Subcutaneous adipose tissue (tissue), 4 donors: ENCODE results near the gene CASK. TPM values are rescaled to one million over a fixed set of nuclear protein-coding genes. Genes with fewer than 3 reads are reported as not detected.

Experiments
- total RNA-seq, 4 donors: library from RNA; depleted of rRNA; stranded (reverse); fragments of >200 nt; gene quantifications; one replicate each; pipeline ENCODE4 v1.1.0, GENCODE V29; 2016
- TF ChIP-seq, protein P1 (sequence below): fragments of 450-650 bp; IDR thresholded peaks from one replicate; pipeline ENCODE4 v1.5.1; 2016; ENCODE audit warnings: low read depth, mild to moderate bottlenecking, control low read depth, antibody characterized with exemption, moderate library complexity

CASK gene
- total RNA-seq, 4 donors from 2014 or later: 27.4 to 48.1 (median 32.5) TPM

DNA sequence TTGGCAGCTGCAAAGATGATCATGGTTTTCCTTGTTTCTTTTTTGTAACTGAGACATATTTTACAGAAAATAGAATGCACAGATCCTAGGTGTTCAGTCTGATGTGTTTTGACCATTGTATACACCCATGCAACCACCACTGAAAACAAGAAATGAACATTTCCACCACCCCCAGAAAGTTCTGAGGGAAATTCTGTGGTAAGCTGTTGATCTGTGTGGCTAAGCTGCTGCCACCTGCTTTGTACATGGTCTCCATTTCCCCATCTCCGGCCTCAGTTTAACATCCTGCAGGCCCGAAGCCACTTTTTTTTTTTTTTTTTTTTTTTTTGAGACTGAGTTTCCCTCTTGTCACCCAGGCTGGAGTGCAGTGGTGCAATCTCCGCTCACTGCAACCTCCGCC is 411.0 kb downstream of the CASK start:
- TF ChIP-seq, protein P1, sequence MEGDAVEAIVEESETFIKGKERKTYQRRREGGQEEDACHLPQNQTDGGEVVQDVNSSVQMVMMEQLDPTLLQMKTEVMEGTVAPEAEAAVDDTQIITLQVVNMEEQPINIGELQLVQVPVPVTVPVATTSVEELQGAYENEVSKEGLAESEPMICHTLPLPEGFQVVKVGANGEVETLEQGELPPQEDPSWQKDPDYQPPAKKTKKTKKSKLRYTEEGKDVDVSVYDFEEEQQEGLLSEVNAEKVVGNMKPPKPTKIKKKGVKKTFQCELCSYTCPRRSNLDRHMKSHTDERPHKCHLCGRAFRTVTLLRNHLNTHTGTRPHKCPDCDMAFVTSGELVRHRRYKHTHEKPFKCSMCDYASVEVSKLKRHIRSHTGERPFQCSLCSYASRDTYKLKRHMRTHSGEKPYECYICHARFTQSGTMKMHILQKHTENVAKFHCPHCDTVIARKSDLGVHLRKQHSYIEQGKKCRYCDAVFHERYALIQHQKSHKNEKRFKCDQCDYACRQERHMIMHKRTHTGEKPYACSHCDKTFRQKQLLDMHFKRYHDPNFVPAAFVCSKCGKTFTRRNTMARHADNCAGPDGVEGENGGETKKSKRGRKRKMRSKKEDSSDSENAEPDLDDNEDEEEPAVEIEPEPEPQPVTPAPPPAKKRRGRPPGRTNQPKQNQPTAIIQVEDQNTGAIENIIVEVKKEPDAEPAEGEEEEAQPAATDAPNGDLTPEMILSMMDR: no peak

DNA sequence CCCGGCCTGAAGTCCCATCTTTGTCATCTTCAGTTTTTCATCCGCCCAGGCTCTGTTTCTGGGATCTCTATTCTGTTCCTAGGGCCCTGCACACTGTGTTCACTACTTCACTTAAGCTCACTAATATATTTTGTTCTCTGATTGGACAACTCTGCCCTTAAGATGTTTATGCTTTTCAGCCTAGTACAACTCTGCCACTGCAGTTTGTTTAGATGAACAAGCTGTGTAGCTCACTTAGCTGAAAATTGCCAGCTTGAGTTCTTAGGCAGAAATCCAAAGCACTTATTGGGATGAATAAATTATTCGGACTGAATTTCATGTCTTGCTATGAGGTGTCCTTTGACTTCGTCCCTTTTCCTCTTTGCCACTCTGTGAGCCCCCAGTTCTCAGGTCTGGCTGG is 415.4 kb downstream of the CASK start:
- TF ChIP-seq, protein P1: no peak

DNA sequence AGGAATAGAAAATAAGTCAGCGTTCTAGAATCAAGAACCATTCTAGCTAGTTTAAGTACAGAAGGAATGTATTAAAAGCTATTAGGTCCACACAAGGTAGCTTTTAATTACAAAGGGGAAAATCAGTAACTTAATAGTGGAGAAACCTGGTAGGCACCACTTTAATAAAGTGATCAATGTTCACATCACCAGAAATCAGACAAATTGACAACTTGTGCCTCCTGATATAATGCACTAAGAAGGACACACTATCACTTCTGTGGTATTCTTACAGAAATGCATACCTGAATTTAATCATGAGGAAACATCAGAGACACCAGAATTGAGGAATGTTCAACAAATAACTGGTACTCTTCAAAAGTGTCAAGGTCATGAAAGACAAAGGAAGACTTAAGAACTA is 421.4 kb downstream of the CASK start:
- TF ChIP-seq, protein P1: no peak

DNA sequence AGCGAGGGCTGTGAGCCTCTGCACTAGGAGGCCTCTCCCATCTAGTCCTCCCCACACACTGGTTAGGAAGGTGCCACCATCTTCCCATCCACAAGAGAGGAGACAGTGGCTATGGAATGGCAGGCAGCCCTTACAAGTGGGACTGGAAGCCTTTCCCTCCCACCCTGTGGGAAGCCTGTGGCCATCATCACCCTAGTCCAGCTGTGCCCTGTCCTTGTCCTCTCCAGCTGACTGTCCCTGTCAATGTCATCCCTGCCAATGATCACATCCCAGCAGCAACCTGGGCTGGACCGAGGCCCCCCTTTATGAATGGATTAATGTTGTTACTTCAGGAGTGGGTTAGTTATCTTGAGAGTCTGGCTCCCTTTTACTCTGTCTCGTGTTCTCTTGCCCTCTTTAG is 423.4 kb downstream of the CASK start:
- TF ChIP-seq, protein P1: no peak

DNA sequence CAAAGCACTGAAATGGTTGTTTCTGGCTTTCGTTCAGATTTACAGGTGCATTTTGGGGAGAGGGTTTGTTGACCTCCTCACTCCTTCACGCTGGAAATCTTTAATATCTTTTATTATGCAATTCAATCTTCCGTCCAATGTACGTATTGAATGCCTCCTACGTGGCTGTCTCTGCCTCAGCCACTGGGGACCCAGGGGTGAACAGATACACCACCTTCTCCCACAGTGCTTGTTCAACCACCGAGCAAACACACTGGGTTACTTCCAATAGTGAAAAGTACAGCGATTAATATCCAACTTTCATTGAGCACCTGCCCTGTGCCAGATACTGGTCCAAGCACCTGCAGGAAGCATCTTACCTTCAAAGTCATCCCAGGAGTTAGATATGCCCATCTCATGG is 424.2 kb downstream of the CASK start:
- TF ChIP-seq, protein P1: no peak

DNA sequence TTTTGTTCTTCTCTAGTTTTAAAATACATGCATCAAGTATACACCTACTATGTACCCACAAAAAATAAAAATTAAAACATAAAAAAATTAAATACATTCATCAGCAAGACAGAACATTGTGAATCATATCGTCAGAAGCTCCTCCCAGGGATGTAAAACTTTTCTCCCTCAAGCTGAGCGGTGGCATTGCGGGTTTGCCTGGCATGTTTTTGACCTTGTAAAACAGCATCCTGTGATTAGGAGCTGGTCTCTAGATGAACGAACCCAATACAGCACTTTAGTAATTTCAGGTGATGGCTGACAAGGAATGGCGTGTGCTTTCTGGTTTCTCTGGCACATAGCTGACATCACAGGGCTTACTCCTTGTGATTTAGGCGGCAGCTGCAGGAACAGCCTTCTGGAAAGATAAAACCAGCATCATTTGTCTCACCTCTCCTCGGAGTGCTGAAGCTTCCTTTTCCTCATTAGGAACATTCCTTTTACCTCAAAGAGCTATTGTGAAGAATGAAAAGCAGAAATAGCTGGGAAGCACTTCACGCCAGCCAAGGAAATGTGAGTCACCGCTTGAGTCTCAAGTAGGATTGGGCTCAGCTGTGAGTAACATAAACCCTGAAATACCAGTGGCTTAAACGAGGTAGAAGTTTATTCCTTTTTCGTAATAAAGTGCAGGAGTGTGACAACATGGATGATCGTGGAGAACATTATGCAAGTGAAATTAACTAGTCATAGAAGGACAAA is 431.9 kb downstream of the CASK start:
- TF ChIP-seq, protein P1: no peak

DNA sequence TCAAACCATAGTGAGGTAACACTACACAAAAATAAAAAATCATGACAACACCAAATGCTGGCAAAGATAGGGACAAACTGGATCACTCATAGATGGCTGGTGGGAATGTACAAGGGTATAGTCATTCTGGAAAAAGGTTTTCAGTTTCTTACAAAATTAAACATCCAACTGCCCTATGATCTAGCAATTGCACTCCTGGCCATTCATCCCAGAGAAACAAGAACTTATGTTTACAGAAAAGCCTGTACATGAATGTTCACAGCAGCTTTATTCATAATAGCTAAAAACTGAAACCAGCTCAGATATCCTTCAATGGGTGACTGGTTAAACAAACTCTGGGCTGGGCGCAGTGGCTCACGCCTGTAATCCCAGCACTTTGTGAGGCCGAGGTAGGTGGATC is 432.9 kb downstream of the CASK start:
- TF ChIP-seq, protein P1: no peak
